ENCODE data around the gene FZD1. TPM values are rescaled to one million over a fixed set of nuclear protein-coding genes. Genes with fewer than 3 reads are reported as not detected.

The FZD1 gene
- total and polyA plus RNA-seq, 2 experiments from 2014 or later = 7.3 to 9.9 TPM

DNA sequence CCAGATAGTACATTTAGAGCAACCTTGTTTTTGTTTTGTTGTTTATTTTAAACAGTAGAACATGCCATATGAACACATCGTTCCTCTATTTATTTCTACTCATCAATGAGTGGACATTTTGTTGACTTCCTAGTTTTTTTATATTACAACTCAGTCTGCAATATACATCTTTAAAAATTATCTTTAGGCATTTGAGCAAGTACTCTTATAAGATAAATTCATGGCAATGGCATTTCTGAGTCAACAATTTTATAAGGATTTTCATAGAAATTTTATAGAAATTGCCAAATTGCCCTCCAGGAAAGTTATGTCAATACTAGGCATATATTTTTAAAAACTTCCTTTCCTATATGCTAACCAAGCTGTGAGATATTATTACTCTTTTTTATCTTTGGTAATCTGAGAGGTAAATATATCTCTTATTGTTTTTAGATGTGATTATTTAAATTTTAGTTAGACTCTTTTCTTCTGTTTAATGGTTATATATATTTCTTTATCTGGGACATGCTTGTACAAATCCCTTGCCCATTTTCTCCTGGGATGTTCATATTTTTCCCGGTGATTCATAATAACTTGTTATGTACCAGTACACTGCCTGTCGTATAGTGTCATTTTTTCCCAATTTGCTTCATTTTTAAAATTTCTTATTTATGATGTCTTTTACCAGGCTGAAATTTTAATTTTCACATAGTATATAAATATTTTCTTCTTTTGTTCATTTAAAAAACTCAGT, 50.5 kb downstream of the FZD1 start:
- H3K79me2 ChIP-seq = no peaks in the 10 kb centered on the region
- H4K20me1 ChIP-seq (ENCODE audit: insufficient read depth, poor library complexity, severe bottlenecking) = no peaks in the 10 kb centered on the region
- no peaks in the 10 kb centered on the region for H3K27me3 ChIP-seq
- WGBS (ENCODE audit: low lambda C conversion rate, missing lambda C conversion rate) = 83% methylated on average over 3 of the region's 3 CpGs
- H3K9me3 ChIP-seq (ENCODE audit: low read depth) = no peaks in the 10 kb centered on the region
- no peak for DNase-seq (ENCODE audit: low spot score)
- no peak overlapping the region for H2AFZ ChIP-seq
- H3K4me3 ChIP-seq = no peak overlapping the region
- H3K9me2 ChIP-seq (replicated peaks; ENCODE audit: insufficient read depth) = no peaks in the 10 kb centered on the region
- no peaks in the 10 kb centered on the region for H3K36me3 ChIP-seq (replicated peaks; ENCODE audit: insufficient read depth, low read depth)
- H3K4me2 ChIP-seq = no peak overlapping the region
- TF ChIP-seq EZH2 (IDR thresholded peaks at IDR 0.05; ENCODE audit: borderline replicate concordance) (no peak), CTCF (IDR thresholded peaks at IDR 0.05; ENCODE audit: poor library complexity) (no peak), EZH2phosphoT487 (IDR thresholded peaks at IDR 0.05; ENCODE audit: low read depth, severe bottlenecking, unreplicated experiment) (no peak)
- no peak overlapping the region for H3K27ac ChIP-seq
- H3K4me1 ChIP-seq (ENCODE audit: insufficient read depth) = no peaks in the 10 kb centered on the region

- no peaks in the 10 kb centered on the region for H3K27me3 ChIP-seq
- no peak overlapping the region for H3K4me2 ChIP-seq
- H4K20me1 ChIP-seq (ENCODE audit: insufficient read depth, poor library complexity, severe bottlenecking) = no peaks in the 10 kb centered on the region
- H3K27ac ChIP-seq = no peak overlapping the region
- no peak overlapping the region for H2AFZ ChIP-seq
- TF ChIP-seq EZH2 (IDR thresholded peaks at IDR 0.05; ENCODE audit: borderline replicate concordance) (no peak), EZH2phosphoT487 (IDR thresholded peaks at IDR 0.05; ENCODE audit: low read depth, severe bottlenecking, unreplicated experiment) (no peak), CTCF (IDR thresholded peaks at IDR 0.05; ENCODE audit: poor library complexity) (no peak)
- 75% methylated on average over 1 of the region's 1 CpG for WGBS (ENCODE audit: low lambda C conversion rate, missing lambda C conversion rate)
- H3K36me3 ChIP-seq (replicated peaks; ENCODE audit: insufficient read depth, low read depth) = no peaks in the 10 kb centered on the region
- no peak for DNase-seq (ENCODE audit: low spot score)
- H3K4me1 ChIP-seq (ENCODE audit: insufficient read depth) = no peaks in the 10 kb centered on the region
- no peak overlapping the region for H3K4me3 ChIP-seq
- no peaks in the 10 kb centered on the region for H3K9me3 ChIP-seq (ENCODE audit: low read depth)
- H3K9me2 ChIP-seq (replicated peaks; ENCODE audit: insufficient read depth) = no peaks in the 10 kb centered on the region
- no peaks in the 10 kb centered on the region for H3K79me2 ChIP-seq
Measured at GRCh38 chr7:91316426-91316825, 52.2 kb downstream of the FZD1 start.

DNA sequence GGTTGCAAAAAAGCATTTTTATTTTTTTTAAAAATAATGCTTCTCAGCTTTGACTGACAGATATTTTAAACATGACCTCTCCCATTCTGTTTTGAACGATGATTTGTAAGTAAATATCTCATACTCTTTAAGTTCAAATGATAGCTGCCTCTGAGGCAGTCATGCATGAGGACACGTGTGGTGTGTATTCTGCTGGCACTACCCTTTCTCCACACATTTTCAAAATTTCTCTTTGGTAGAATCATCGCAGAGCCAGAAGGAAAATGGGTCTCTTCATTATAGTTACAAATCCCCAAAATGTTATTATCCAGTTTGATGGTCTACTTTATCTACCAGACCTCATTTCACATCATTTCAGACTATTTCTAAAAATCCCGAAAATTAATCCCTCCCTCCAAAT, 55.1 kb downstream of the FZD1 start:
- Histone ChIP-seq H3K4me2 (no peak overlapping the region), H3K79me2 (no peaks in the 10 kb centered on the region), H4K20me1 (ENCODE audit: insufficient read depth, poor library complexity, severe bottlenecking) (no peaks in the 10 kb centered on the region), H3K4me1 (ENCODE audit: insufficient read depth) (no peaks in the 10 kb centered on the region), H3K9me3 (ENCODE audit: low read depth) (no peaks in the 10 kb centered on the region), H3K27ac (no peak overlapping the region), H2AFZ (no peak overlapping the region), H3K27me3 (no peaks in the 10 kb centered on the region), H3K9me2 (replicated peaks; ENCODE audit: insufficient read depth) (no peaks in the 10 kb centered on the region), H3K4me3 (no peak overlapping the region), H3K36me3 (replicated peaks; ENCODE audit: insufficient read depth, low read depth) (no peaks in the 10 kb centered on the region)
- 93% methylated on average over 4 of the region's 4 CpGs for WGBS (ENCODE audit: low lambda C conversion rate, missing lambda C conversion rate)
- no peak for TF ChIP-seq EZH2phosphoT487 (IDR thresholded peaks at IDR 0.05; ENCODE audit: low read depth, severe bottlenecking, unreplicated experiment)
- TF ChIP-seq CTCF (IDR thresholded peaks at IDR 0.05; ENCODE audit: poor library complexity) = no peak
- no peak for TF ChIP-seq EZH2 (IDR thresholded peaks at IDR 0.05; ENCODE audit: borderline replicate concordance)
- no peak for DNase-seq (ENCODE audit: low spot score)
